Neural cell (in vitro differentiated cells): ENCODE results near the gene FAM168A. TPM values are rescaled to one million over a fixed set of nuclear protein-coding genes. Genes with fewer than 3 reads are reported as not detected.

Experiments
- H2AFZ ChIP-seq: fragments of 200-600, 300-800 bp; sonication (generic), shearing (Covaris generic); 2 replicates; pipeline ENCODE4 v1.6.0; 2014; ENCODE audit warnings: low read depth, mild to moderate bottlenecking, antibody characterized with exemption, low read length, moderate library complexity
- H3F3A ChIP-seq: fragments of 200-600 bp; shearing (Covaris generic); 2 replicates; pipeline ENCODE4 v1.6.1; 2016; ENCODE audit warnings: mild to moderate bottlenecking, moderate library complexity, mixed read lengths, antibody characterized with exemption, low read length; ENCODE audit not compliant: insufficient read depth, poor library complexity, severe bottlenecking
- H3K27ac ChIP-seq: fragments of 200-600, 300-800 bp; sonication (generic), shearing (Covaris generic); 2 replicates; pipeline ENCODE4 v1.5.1; 2014; ENCODE audit warnings: mild to moderate bottlenecking, low read length, moderate library complexity
- H3K27me3 ChIP-seq: fragments of 300-800, 200-600 bp; sonication (generic), shearing (Covaris generic); 2 replicates; pipeline ENCODE4 v1.6.0; 2014; ENCODE audit warnings: mild to moderate bottlenecking, low read depth, low read length, moderate library complexity; ENCODE audit not compliant: insufficient read depth
- H3K36me3 ChIP-seq: fragments of 300-800, 200-600 bp; sonication (generic), shearing (Covaris generic); 2 replicates; pipeline ENCODE4 v1.5.1; 2014; ENCODE audit warnings: mild to moderate bottlenecking, antibody characterized with exemption, low read length, moderate library complexity; ENCODE audit not compliant: insufficient read depth
- H3K4me2 ChIP-seq: fragments of 300-800, 200-600 bp; sonication (generic), shearing (Covaris generic); 2 replicates; pipeline ENCODE4 v1.6.0; 2014; ENCODE audit warnings: mild to moderate bottlenecking, low read length
- H3K4me3 ChIP-seq: fragments of 300-800, 200-600 bp; sonication (generic), shearing (Covaris generic); 2 replicates; pipeline ENCODE4 v1.5.1; 2014; ENCODE audit warnings: mild to moderate bottlenecking, low read length, moderate library complexity
- H3K79me2 ChIP-seq: fragments of 200-600 bp; shearing (Covaris generic); replicated peaks from 2 replicates; pipeline ENCODE4 v1.6.0; 2014; ENCODE audit warnings: mild to moderate bottlenecking, low read length, moderate library complexity; ENCODE audit not compliant: insufficient read depth
- H3K9ac ChIP-seq: fragments of 300-800, 200-600 bp; sonication (generic), shearing (Covaris generic); 2 replicates; pipeline ENCODE4 v1.6.1; 2016; ENCODE audit warnings: mild to moderate bottlenecking, low read length, mixed read lengths
- H3K9me2 ChIP-seq: fragments of 200-600 bp; shearing (Covaris generic); 2 replicates; pipeline ENCODE4 v1.6.1; 2016; ENCODE audit warnings: mild to moderate bottlenecking, low read length, mixed read lengths; ENCODE audit not compliant: insufficient read depth
- H3K9me3 ChIP-seq: fragments of 200-600, 300-800 bp; sonication (generic), shearing (Covaris generic); 2 replicates; pipeline ENCODE4 v1.6.1; 2016; ENCODE audit warnings: mild to moderate bottlenecking, mixed run types, low read length, moderate library complexity, mixed read lengths
- H4K20me1 ChIP-seq: fragments of 200-600 bp; shearing (Covaris generic); 2 replicates; pipeline ENCODE4 v1.6.1; 2016; ENCODE audit warnings: mild to moderate bottlenecking, mixed run types; ENCODE audit not compliant: insufficient read depth
- EP300 ChIP-seq: fragments of 450-650 bp; conservative IDR thresholded peaks from 2 replicates; pipeline ENCODE4 v1.6.1; 2014; ENCODE audit warnings: antibody characterized with exemption, mild to moderate bottlenecking, moderate library complexity; ENCODE audit not compliant: poor library complexity, severe bottlenecking
- EZH2 ChIP-seq: fragments of 200-600, 300-800 bp; shearing (Covaris generic), sonication (generic); IDR thresholded peaks from 2 replicates; pipeline ENCODE4 v1.6.1; 2014; ENCODE audit warnings: antibody characterized with exemption, low read length, borderline replicate concordance, mild to moderate bottlenecking; ENCODE audit not compliant: insufficient read depth, poor library complexity, severe bottlenecking
- MXI1 ChIP-seq: fragments of 450-650 bp; conservative IDR thresholded peaks from 2 replicates; pipeline ENCODE4 v1.6.1; 2014; ENCODE audit warnings: antibody characterized with exemption, mild to moderate bottlenecking; ENCODE audit not compliant: poor library complexity, severe bottlenecking
- POLR2AphosphoS5 ChIP-seq: IDR thresholded peaks from 2 replicates; pipeline ENCODE4 v1.6.1; 2012
- RAD21 ChIP-seq: fragments of 450-650 bp; conservative IDR thresholded peaks from 2 replicates; pipeline ENCODE4 v1.6.1; 2014; ENCODE audit warnings: antibody characterized with exemption, mild to moderate bottlenecking, moderate library complexity
- SMC3 ChIP-seq: fragments of 450-650 bp; conservative IDR thresholded peaks from 2 replicates; pipeline ENCODE4 v1.6.1; 2014; ENCODE audit warnings: antibody characterized with exemption, mild to moderate bottlenecking, moderate library complexity; ENCODE audit not compliant: poor library complexity
- TAF1 ChIP-seq: IDR thresholded peaks from 2 replicates; pipeline ENCODE4 v1.6.1; 2012; ENCODE audit warnings: low read depth
- polyA plus RNA-seq: library from polyadenylated mRNA; depleted of rRNA; stranded (reverse); fragments of >200 nt; gene quantifications from 2 replicates; pipeline ENCODE4 v1.2.3, GENCODE V29; 2014
- TF ChIP-seq, protein P1 (sequence below): fragments of 450-650 bp; IDR thresholded peaks from 2 replicates; pipeline ENCODE4 v1.5.1; 2014; ENCODE audit warnings: antibody characterized with exemption, mild to moderate bottlenecking, moderate library complexity; ENCODE audit not compliant: poor library complexity, severe bottlenecking
- TF ChIP-seq, protein P2 (sequence below): IDR thresholded peaks from 2 replicates; pipeline ENCODE4 v1.6.1; 2012; ENCODE audit warnings: borderline replicate concordance

The FAM168A gene
- polyA plus RNA-seq, 1 donor from 2014 or later, result 67.3 TPM

DNA sequence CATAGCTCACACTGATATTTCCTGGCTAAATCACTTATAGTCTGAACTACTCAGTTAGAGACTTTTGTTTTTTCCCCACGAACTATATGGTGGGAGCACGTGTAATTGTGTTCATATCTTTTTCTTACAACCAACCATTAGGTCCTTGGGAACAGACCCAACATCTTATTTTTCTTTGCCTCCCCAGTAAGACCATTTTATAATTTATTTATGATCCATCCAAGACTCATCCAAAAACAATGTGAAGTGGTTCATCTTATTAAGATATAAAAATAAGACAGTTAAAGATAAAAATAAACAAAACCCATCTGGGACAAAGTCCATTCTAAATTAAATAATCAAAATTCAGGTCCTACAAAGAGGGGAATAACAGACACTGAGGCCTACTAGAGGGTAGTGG is 90.8 kb downstream of the FAM168A start:
- no peak overlapping the region for H3K27ac ChIP-seq
- H3K27me3 ChIP-seq, result no peaks in the 10 kb centered on the region
- H3K36me3 ChIP-seq, result no peaks in the 10 kb centered on the region
- no peak overlapping the region for H2AFZ ChIP-seq
- H3K79me2 ChIP-seq, result peaks cover 30% of the 10 kb centered on the region
- H3K9ac ChIP-seq, result no peak overlapping the region
- H4K20me1 ChIP-seq, result no peaks in the 10 kb centered on the region
- no peak overlapping the region for H3K4me2 ChIP-seq
- H3K9me2 ChIP-seq, result no peaks in the 10 kb centered on the region
- no peaks in the 10 kb centered on the region for H3K9me3 ChIP-seq
- H3K4me3 ChIP-seq, result no peak overlapping the region
- no peak for TF ChIP-seq TAF1
- TF ChIP-seq EP300, result no peak
- TF ChIP-seq SMC3, result no peak
- TF ChIP-seq RAD21, result no peak
- TF ChIP-seq, protein P1, sequence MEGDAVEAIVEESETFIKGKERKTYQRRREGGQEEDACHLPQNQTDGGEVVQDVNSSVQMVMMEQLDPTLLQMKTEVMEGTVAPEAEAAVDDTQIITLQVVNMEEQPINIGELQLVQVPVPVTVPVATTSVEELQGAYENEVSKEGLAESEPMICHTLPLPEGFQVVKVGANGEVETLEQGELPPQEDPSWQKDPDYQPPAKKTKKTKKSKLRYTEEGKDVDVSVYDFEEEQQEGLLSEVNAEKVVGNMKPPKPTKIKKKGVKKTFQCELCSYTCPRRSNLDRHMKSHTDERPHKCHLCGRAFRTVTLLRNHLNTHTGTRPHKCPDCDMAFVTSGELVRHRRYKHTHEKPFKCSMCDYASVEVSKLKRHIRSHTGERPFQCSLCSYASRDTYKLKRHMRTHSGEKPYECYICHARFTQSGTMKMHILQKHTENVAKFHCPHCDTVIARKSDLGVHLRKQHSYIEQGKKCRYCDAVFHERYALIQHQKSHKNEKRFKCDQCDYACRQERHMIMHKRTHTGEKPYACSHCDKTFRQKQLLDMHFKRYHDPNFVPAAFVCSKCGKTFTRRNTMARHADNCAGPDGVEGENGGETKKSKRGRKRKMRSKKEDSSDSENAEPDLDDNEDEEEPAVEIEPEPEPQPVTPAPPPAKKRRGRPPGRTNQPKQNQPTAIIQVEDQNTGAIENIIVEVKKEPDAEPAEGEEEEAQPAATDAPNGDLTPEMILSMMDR, result no peak
- TF ChIP-seq POLR2AphosphoS5, result no peak
- no peak for TF ChIP-seq MXI1
- TF ChIP-seq, protein P2, sequence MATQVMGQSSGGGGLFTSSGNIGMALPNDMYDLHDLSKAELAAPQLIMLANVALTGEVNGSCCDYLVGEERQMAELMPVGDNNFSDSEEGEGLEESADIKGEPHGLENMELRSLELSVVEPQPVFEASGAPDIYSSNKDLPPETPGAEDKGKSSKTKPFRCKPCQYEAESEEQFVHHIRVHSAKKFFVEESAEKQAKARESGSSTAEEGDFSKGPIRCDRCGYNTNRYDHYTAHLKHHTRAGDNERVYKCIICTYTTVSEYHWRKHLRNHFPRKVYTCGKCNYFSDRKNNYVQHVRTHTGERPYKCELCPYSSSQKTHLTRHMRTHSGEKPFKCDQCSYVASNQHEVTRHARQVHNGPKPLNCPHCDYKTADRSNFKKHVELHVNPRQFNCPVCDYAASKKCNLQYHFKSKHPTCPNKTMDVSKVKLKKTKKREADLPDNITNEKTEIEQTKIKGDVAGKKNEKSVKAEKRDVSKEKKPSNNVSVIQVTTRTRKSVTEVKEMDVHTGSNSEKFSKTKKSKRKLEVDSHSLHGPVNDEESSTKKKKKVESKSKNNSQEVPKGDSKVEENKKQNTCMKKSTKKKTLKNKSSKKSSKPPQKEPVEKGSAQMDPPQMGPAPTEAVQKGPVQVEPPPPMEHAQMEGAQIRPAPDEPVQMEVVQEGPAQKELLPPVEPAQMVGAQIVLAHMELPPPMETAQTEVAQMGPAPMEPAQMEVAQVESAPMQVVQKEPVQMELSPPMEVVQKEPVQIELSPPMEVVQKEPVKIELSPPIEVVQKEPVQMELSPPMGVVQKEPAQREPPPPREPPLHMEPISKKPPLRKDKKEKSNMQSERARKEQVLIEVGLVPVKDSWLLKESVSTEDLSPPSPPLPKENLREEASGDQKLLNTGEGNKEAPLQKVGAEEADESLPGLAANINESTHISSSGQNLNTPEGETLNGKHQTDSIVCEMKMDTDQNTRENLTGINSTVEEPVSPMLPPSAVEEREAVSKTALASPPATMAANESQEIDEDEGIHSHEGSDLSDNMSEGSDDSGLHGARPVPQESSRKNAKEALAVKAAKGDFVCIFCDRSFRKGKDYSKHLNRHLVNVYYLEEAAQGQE, result no peak
- TF ChIP-seq EZH2, result no peak
- no peaks in the 10 kb centered on the region for H3F3A ChIP-seq

DNA sequence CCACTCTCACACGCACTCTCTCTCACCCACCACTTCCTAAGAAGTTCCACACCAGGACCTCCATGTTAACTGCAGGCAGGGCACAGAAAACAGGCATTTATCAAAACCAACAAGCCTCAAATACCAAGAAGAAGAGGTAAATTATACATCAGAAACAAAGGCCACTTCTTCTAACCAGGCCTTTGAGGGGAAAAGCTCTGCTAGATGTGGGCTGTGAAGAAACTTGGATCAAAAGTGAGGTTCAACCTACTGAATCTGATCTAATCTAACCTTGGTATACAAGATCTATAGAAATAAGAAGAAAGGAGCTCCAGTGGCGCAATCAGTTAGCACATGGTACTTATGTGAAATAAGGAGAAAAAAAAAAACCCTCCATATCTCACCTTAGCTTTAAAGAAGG is 91.9 kb downstream of the FAM168A start:
- H3K9me3 ChIP-seq, result no peaks in the 10 kb centered on the region
- no peak overlapping the region for H3K9ac ChIP-seq
- no peaks in the 10 kb centered on the region for H4K20me1 ChIP-seq
- H3K27ac ChIP-seq, result no peak overlapping the region
- H3K79me2 ChIP-seq, result peaks cover 30% of the 10 kb centered on the region
- no peak for TF ChIP-seq POLR2AphosphoS5
- TF ChIP-seq, protein P2, result no peak
- no peak for TF ChIP-seq EZH2
- no peak for TF ChIP-seq MXI1
- no peak for TF ChIP-seq TAF1
- TF ChIP-seq EP300, result no peak
- TF ChIP-seq RAD21, result no peak
- TF ChIP-seq SMC3, result no peak
- TF ChIP-seq, protein P1, result no peak
- no peaks in the 10 kb centered on the region for H3F3A ChIP-seq
- no peak overlapping the region for H2AFZ ChIP-seq
- H3K9me2 ChIP-seq, result no peaks in the 10 kb centered on the region
- H3K4me2 ChIP-seq, result no peak overlapping the region
- no peak overlapping the region for H3K4me3 ChIP-seq
- H3K27me3 ChIP-seq, result no peaks in the 10 kb centered on the region
- H3K36me3 ChIP-seq, result no peaks in the 10 kb centered on the region
